ENCODE results near the gene NR3C2.
"Not testable (repeated sequence)": the region's sequence is repeated elsewhere in the genome, so short reads cannot be mapped to it uniquely, and the experiment has no call there.

Gene NR3C2

DNA sequence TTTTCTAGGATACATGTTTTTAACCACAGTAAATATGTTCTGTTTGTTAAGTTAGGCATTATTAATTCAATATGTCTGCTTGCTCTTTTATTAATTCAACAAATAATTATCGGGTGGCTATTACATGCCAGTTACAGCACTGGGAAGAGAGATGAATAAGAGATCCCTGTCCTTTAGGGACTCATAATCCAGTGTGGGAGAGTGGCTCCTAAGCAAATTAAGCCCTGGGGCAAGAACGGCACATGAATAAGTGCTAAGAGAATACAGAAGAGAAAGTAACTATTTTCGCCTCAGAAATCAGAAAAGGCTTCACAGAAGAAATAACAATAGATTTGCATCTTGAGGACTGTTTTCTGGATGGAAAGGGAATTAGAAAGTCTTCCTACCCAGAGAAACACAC is 236.7 kb downstream of the NR3C2 start:
- no peaks in the 10 kb centered on the region for H3K27me3 Mint-ChIP-seq
- H3K27ac Mint-ChIP-seq, result no peak overlapping the region
- no peak for DNase-seq
- no peaks in the 10 kb centered on the region for H3K36me3 Mint-ChIP-seq
- H3K4me3 Mint-ChIP-seq, result no peak overlapping the region
- H3K4me1 Mint-ChIP-seq, result no peaks in the 10 kb centered on the region
- CTCF ChIA-PET, result no interaction called here
- no peaks in the 10 kb centered on the region for H3K9me3 Mint-ChIP-seq

GRCh38 chr4:148204892-148205291 is 237.3 kb downstream of the NR3C2 start:
- no peak for DNase-seq

GRCh38 chr4:148204171-148204570 is 238.0 kb downstream of the NR3C2 start:
- Mint-ChIP-seq H3K27ac (no peak overlapping the region), H3K4me1 (no peaks in the 10 kb centered on the region), H3K36me3 (no peaks in the 10 kb centered on the region)

More at GRCh38 chr4:148204892-148205291, 237.3 kb downstream of the NR3C2 start:
- Mint-ChIP-seq H3K4me3 (no peak overlapping the region), H3K36me3 (no peaks in the 10 kb centered on the region), H3K27ac (no peak overlapping the region), H3K9me3 (no peaks in the 10 kb centered on the region), H3K4me1 (no peaks in the 10 kb centered on the region), H3K27me3 (no peaks in the 10 kb centered on the region)
- CTCF ChIA-PET, result no interaction called here

DNA sequence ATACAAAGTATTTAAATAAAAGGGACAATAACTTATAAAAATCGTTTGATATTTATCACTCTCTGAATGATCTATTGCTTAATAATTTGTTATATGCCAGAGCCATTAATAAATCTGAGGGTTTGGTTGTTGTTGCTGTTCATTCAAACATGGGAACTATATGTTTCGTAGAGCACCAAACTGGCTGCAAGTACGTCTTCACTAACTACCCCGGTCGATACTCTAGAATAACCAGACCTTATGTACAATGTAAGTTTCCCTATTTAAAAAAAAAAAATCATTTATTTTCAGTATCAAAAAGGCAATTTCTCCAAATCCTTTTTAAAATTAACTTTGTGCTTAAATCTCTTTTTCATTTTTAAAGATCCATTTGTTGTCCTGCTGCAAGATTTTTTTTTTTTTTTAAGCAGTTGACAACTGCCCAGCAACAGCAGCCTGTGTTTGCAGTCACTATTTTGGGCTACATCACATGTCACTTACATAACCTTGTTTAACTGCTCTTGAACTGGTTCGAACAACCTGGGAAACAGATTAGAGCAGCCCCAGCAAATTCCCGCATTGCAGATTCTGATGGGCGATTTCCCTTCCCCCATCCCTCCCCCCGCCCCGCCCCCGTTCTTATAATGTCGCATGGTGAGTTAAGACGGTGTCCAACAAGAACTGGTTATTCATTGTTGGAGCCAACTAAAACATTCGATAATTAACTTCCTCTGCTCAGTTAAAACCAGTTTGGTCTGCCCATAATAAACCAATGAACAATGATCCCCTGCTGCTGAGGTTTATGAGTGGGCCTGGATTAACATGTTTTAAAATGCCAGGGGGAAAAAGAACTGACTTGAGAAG is 238.9 kb downstream of the NR3C2 start:
- CTCF ChIA-PET, result no interaction called here
- DNase-seq, result no peak
- Mint-ChIP-seq H3K27ac (no peak overlapping the region), H3K27me3 (no peaks in the 10 kb centered on the region), H3K36me3 (no peaks in the 10 kb centered on the region), H3K4me3 (no peak overlapping the region), H3K9me3 (no peaks in the 10 kb centered on the region), H3K4me1 (no peaks in the 10 kb centered on the region)

More at GRCh38 chr4:148204171-148204570, 238.0 kb downstream of the NR3C2 start:
- CTCF ChIA-PET, result no interaction called here
- no peak for DNase-seq
- H3K9me3 Mint-ChIP-seq, result no peaks in the 10 kb centered on the region
- H3K4me3 Mint-ChIP-seq, result no peak overlapping the region
- H3K27me3 Mint-ChIP-seq, result no peaks in the 10 kb centered on the region

GRCh38 chr4:148200960-148201359 is 241.3 kb downstream of the NR3C2 start:
- Mint-ChIP-seq H3K4me3 (no peak overlapping the region), H3K36me3 (no peaks in the 10 kb centered on the region), H3K27ac (no peak overlapping the region), H3K27me3 (no peaks in the 10 kb centered on the region), H3K4me1 (no peaks in the 10 kb centered on the region), H3K9me3 (no peaks in the 10 kb centered on the region)
- CTCF ChIA-PET, result no interaction called here
- DNase-seq, result no peak

GRCh38 chr4:148196164-148196563 is 246.1 kb downstream of the NR3C2 start:
- no peaks in the 10 kb centered on the region for H3K4me1 Mint-ChIP-seq
- CTCF ChIA-PET, result no interaction called here

DNA sequence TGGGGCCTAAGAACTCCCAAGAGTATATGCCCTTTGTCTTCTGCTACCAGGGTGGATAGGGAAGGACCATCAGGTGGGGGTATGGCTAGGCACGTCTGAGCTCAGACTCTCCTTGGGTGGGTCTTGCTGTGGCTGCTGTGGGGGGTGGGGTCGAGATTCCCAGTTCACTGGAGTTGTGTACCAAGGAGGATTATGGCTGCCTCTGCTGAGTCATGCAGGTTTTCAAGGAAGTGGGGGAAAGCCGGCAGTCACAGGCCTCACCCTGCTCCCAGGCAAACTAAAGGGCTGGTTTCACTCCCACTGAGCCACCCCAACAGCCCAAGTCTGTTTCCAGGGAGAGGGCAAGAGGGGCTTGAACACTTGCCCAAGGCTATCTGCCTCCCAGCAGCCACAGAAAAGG is 249.7 kb downstream of the NR3C2 start:
- no peaks in the 10 kb centered on the region for H3K9me3 Mint-ChIP-seq
- peaks cover 4% of the 10 kb centered on the region for H3K36me3 Mint-ChIP-seq
- CTCF ChIA-PET, result no interaction called here
- DNase-seq, result no peak
- no peaks in the 10 kb centered on the region for H3K27me3 Mint-ChIP-seq
- no peak overlapping the region for H3K4me3 Mint-ChIP-seq
- H3K27ac Mint-ChIP-seq, result no peak overlapping the region
- no peaks in the 10 kb centered on the region for H3K4me1 Mint-ChIP-seq

More at GRCh38 chr4:148196164-148196563, 246.1 kb downstream of the NR3C2 start:
- Mint-ChIP-seq H3K4me3 (no peak overlapping the region), H3K9me3 (no peaks in the 10 kb centered on the region), H3K27ac (no peak overlapping the region), H3K36me3 (peaks cover 4% of the 10 kb centered on the region), H3K27me3 (no peaks in the 10 kb centered on the region)
- no peak for DNase-seq

DNA sequence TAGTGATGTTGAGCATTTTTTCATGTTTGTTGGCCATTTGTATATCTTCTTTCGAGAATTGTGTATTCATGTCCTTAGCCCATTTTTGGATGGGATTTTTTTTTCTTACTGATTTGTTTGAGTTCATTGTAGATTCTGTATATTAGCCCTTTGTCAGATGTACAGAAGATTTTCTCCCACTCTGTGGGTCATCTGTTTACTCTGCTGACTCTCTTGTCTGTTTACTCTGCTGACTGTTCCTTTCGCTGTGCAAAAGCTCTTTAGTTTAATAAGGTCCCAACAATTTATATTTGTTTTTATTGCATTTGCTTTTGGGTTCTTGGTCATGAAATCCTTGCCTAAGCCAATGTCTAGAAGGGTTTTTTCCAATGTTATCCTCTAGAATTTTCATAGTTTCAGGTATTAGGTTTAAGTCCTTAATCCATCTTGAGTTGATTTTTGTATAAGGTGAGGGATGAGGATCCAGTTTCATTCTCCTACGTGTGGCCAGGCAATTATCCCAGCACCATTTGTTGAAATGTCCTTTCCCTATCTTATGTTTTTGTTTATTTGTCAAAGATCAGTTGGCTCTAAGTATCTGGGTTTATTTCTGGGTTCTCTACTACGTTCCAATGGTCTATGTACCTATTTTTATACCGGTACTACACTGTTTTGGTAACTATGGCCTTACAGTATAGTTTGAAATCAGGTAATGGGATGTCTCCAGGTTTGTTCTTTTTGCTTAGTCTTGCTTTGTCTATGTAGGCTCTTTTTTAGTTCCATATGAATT is 254.6 kb downstream of the NR3C2 start:
- H3K9me3 Mint-ChIP-seq, H3K36me3 Mint-ChIP-seq, H3K4me1 Mint-ChIP-seq, CTCF ChIA-PET, DNase-seq, H3K4me3 Mint-ChIP-seq, H3K27ac Mint-ChIP-seq, H3K27me3 Mint-ChIP-seq: not testable (repeated sequence)

DNA sequence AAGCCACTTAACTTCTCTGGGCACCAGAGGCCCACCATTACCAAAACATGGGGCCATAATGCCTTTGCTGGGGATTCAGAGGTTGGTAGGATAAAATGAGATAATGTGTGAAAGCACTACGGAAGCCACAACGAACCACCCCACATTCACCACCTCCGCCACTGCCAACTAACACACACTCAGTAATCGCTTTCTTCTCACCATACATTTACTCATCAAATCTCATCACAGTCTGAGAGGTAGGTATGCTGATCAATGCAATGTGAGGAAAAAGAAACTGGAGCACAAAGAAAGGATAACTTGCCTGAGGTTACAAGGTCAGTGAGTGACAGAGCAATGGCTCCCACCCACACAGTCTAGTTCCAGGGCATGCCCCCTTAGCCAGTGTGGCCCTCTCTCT is 257.3 kb downstream of the NR3C2 start:
- Mint-ChIP-seq H3K27ac (no peak overlapping the region), H3K36me3 (no peaks in the 10 kb centered on the region), H3K27me3 (no peaks in the 10 kb centered on the region), H3K9me3 (no peaks in the 10 kb centered on the region), H3K4me3 (no peak overlapping the region), H3K4me1 (no peaks in the 10 kb centered on the region)
- CTCF ChIA-PET, result no interaction called here
- no peak for DNase-seq

DNA sequence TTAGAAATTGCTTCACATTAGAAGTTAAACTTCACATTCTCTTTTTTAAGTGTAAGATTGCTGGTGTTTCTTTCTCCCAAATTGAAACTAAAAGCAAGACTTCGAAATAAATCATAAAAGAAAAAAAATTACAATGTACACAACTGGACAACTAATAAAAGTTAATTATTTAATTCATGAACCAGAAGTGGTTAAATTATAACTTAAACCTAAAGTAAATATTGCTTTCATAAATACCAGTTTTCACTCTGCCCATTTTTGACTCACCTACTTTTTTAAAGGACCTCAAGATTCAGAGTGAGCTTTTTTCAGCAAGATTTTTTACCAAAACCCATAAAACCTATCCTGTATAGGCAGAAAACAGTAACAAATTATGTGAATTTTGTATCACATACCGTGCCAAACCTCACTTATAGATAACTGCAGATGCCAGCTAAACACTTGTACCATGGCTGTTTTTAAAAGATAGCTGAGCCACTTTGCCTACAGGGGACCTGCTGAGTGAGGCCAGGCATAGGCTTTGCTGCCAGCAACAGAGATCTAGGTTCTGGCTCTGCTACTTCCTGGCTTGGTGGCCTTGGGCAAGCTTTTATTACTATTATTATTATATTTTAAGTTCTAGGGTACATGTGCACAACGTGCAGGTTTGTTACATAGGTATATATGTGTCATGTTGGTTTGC is 259.8 kb downstream of the NR3C2 start:
- CTCF ChIA-PET, result no interaction called here
- no peaks in the 10 kb centered on the region for H3K9me3 Mint-ChIP-seq
- no peaks in the 10 kb centered on the region for H3K36me3 Mint-ChIP-seq
- H3K4me3 Mint-ChIP-seq, result no peak overlapping the region
- H3K27ac Mint-ChIP-seq, result no peak overlapping the region
- no peak for DNase-seq
- no peaks in the 10 kb centered on the region for H3K27me3 Mint-ChIP-seq
- no peaks in the 10 kb centered on the region for H3K4me1 Mint-ChIP-seq

- no peaks in the 10 kb centered on the region for H3K36me3 Mint-ChIP-seq
- CTCF ChIA-PET, result no interaction called here
- H3K4me3 Mint-ChIP-seq, result no peak overlapping the region
- H3K27ac Mint-ChIP-seq, result no peak overlapping the region
- H3K27me3 Mint-ChIP-seq, result no peaks in the 10 kb centered on the region
- no peak for DNase-seq
- peaks cover 13% of the 10 kb centered on the region for H3K4me1 Mint-ChIP-seq
- peaks cover 2% of the 10 kb centered on the region for H3K9me3 Mint-ChIP-seq
Measured at GRCh38 chr4:148173397-148174017, 268.7 kb downstream of the NR3C2 start.

DNA sequence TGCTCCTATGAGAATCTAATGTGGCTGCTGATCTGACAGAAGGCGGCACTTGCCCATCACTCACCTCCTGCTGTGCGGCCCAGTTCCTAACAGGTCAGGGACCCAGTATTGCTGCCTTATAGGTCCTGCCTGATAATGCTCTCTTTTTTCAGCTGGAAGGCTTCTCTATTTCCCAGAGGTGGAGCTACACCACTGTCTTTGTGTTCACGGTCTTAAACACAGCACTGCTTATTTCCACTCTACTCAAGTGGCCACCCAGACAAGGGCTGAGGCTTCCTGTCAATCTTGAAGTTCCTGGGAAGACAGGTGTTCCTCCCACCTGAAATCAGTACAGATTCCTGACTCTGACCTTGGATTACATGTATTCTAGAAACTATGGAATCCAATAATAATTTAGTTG is 270.6 kb downstream of the NR3C2 start:
- no peak for DNase-seq
- CTCF ChIA-PET, result no interaction called here
- H3K27me3 Mint-ChIP-seq, result no peaks in the 10 kb centered on the region
- no peak overlapping the region for H3K4me3 Mint-ChIP-seq
- H3K9me3 Mint-ChIP-seq, result peaks cover 2% of the 10 kb centered on the region
- no peaks in the 10 kb centered on the region for H3K36me3 Mint-ChIP-seq
- peaks cover 13% of the 10 kb centered on the region for H3K4me1 Mint-ChIP-seq
- H3K27ac Mint-ChIP-seq, result no peak overlapping the region

GRCh38 chr4:148170408-148171365 is 271.5 kb downstream of the NR3C2 start:
- Mint-ChIP-seq H3K4me3 (no peak overlapping the region), H3K4me1 (peaks cover 13% of the 10 kb centered on the region), H3K9me3 (peaks cover 2% of the 10 kb centered on the region), H3K36me3 (no peaks in the 10 kb centered on the region), H3K27ac (no peak overlapping the region), H3K27me3 (no peaks in the 10 kb centered on the region)
- peak; percentile 22 for DNase-seq
- CTCF ChIA-PET, result no interaction called here
